Activated T-helper 1 cell treated with anti-CD3 and anti-CD28 coated beads, Interleukin-2, amount 50 U/mL, for 16 hours (primary cell): ENCODE data around the gene ZDHHC11B.
A peak's percentile ranks its signal among the peaks of the same experiment; 100 is the strongest.
"Not testable (repeated sequence)": the region's sequence is repeated elsewhere in the genome, so short reads cannot be mapped to it uniquely, and the experiment has no call there.

Experiments used
- DNase-seq, 2 donors: peaks; one replicate each; pipeline ENCODE4 v3.0.0-alpha.2; 2020; ENCODE audit warnings: low read depth in 1 of 2, low spot score in 1 of 2

The ZDHHC11B gene

GRCh38 chr5:787224-787856, 2.8 kb upstream of the ZDHHC11B start:
- not testable (repeated sequence) for DNase-seq

- not testable (repeated sequence) for DNase-seq
Measured at GRCh38 chr5:785181-785705, 714 bp upstream of the ZDHHC11B start.

GRCh38 chr5:783881-784427, 575 bp downstream of the ZDHHC11B start:
- not testable (repeated sequence) for DNase-seq

GRCh38 chr5:783049-783802, 1.3 kb downstream of the ZDHHC11B start:
- DNase-seq: not testable (repeated sequence)

GRCh38 chr5:782356-782755, 2.2 kb downstream of the ZDHHC11B start:
- not testable (repeated sequence) for DNase-seq

- not testable (repeated sequence) for DNase-seq
Measured at GRCh38 chr5:780571-780970, 4.0 kb downstream of the ZDHHC11B start.

- DNase-seq: not testable (repeated sequence)
Measured at GRCh38 chr5:778967-779366, 5.6 kb downstream of the ZDHHC11B start.

GRCh38 chr5:778421-778820, 6.1 kb downstream of the ZDHHC11B start:
- not testable (repeated sequence) for DNase-seq

- no peak for DNase-seq
Measured at GRCh38 chr5:777756-778161, 6.8 kb downstream of the ZDHHC11B start.

- DNase-seq: no peak
Measured at GRCh38 chr5:776862-777711, 7.4 kb downstream of the ZDHHC11B start.

GRCh38 chr5:775961-776861, 8.3 kb downstream of the ZDHHC11B start:
- DNase-seq: no peak

GRCh38 chr5:775595-775960, 9.0 kb downstream of the ZDHHC11B start:
- not testable (repeated sequence) for DNase-seq

GRCh38 chr5:774854-775505, 9.5 kb downstream of the ZDHHC11B start:
- not testable (repeated sequence) for DNase-seq

GRCh38 chr5:774304-774703, 10.2 kb downstream of the ZDHHC11B start:
- not testable (repeated sequence) for DNase-seq

- no peak for DNase-seq
Measured at GRCh38 chr5:773517-774264, 10.8 kb downstream of the ZDHHC11B start.

GRCh38 chr5:772931-773330, 11.6 kb downstream of the ZDHHC11B start:
- DNase-seq: peak in 1 of 2 donors; percentile 5

- DNase-seq: peak in 1 of 2 donors; percentile 3
Measured at GRCh38 chr5:772547-772890, 12.0 kb downstream of the ZDHHC11B start.

- peak in 1 of 2 donors; percentile 3 for DNase-seq
Measured at GRCh38 chr5:771841-772546, 12.5 kb downstream of the ZDHHC11B start.
